ENCODE results near the gene OSTM1. TPM values are rescaled to one million over a fixed set of nuclear protein-coding genes. Genes with fewer than 3 reads are reported as not detected.

Gene OSTM1
- polyA plus RNA-seq, 3 donors = 13.4 to 60.1 (median 49.7) TPM

DNA sequence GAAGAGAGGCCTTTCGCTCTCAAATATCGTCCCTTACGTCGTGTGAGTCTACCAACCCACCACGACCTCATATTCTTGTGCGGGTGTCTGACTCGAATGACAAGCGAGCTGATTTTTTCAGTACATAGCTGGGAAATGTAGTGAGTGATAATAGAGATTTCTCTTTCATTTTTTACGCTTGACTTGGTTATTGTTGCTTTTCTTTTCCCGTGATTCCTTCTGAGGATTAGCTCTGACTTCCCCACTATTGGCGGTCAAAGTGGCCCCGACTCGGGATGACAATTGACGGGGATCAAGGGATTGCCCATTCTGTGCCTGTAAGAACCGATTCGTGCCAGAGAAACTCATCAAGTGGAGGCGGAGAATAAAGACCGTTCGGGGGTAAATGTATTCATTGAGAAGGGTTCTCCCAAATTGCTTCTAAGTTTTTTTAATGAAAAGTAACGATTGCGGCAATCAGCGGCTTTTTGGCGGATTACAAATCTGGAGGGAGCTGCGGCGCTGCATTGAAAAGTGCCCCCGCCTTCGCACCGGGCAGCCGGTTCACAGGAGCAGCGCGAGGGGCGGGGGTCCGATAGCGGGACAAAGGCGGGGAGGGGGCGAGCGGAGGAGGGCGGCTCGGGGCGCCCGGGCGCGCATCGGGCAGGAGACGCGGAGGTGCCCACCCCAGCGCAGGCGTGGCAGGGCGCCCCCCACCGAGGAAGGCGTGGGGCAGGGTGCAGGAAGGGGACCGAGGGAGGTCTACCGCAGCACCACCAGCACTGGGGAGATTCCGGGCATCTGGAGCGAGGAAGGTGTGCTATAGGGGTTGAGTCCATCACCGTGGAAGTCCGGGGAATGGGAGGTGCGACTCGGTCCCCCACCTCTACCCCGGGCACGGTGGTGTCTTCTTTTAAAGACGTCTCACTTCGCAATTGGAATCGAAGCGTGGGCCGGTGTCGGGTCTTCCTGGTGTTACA lies 44.5 kb upstream of the OSTM1 start:
- H3K36me3 ChIP-seq (replicated peaks in 1 of 2; ENCODE audit: control insufficient read depth in 1 of 2, insufficient read depth in 2 of 2, low read length in 2 of 2) = no peaks in the 10 kb centered on the region
- no peak for DNase-seq
- peaks cover 0 to 45% of the 10 kb centered on the region in 2 donors for H3K9me3 ChIP-seq (replicated peaks in 1 of 2; ENCODE audit: control insufficient read depth in 1 of 2, insufficient read depth in 1 of 2, low read length in 2 of 2)
- H3K4me3 ChIP-seq (replicated peaks in 1 of 3; ENCODE audit: low read depth in 2 of 3, low read length in 3 of 3) = peak overlapping the region; percentile 17 to 64 (median 19)
- H3K4me1 ChIP-seq (ENCODE audit: control insufficient read depth in 1 of 2, insufficient read depth in 2 of 2, low read length in 2 of 2) = peaks cover 42 to 51% of the 10 kb centered on the region in 2 donors
- WGBS (ENCODE audit: insufficient coverage) = 3% methylated on average over 38 of the region's 67 CpGs
- peak overlapping the region; percentile 86 for H3K4me2 ChIP-seq (replicated peaks; ENCODE audit: extremely low read depth, low read length, poor library complexity, severe bottlenecking)
- peaks cover 21 to 34% of the 10 kb centered on the region in 2 donors for H3K36me3 Mint-ChIP-seq
- no peaks in the 10 kb centered on the region for H3K79me2 ChIP-seq (ENCODE audit: insufficient read depth, low read length)
- TF ChIP-seq, protein P1, sequence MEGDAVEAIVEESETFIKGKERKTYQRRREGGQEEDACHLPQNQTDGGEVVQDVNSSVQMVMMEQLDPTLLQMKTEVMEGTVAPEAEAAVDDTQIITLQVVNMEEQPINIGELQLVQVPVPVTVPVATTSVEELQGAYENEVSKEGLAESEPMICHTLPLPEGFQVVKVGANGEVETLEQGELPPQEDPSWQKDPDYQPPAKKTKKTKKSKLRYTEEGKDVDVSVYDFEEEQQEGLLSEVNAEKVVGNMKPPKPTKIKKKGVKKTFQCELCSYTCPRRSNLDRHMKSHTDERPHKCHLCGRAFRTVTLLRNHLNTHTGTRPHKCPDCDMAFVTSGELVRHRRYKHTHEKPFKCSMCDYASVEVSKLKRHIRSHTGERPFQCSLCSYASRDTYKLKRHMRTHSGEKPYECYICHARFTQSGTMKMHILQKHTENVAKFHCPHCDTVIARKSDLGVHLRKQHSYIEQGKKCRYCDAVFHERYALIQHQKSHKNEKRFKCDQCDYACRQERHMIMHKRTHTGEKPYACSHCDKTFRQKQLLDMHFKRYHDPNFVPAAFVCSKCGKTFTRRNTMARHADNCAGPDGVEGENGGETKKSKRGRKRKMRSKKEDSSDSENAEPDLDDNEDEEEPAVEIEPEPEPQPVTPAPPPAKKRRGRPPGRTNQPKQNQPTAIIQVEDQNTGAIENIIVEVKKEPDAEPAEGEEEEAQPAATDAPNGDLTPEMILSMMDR (IDR thresholded peaks at IDR 0.05) = no peak
- peaks cover 54% of the 10 kb centered on the region for H3K4me1 Mint-ChIP-seq
- no peak overlapping the region for H3K27ac ChIP-seq (ENCODE audit: low read depth in 1 of 2, low read length in 2 of 2)
- peaks cover 2 to 52% (median 34%) of the 10 kb centered on the region in 7 donors for H3K9me3 Mint-ChIP-seq
- H3K27me3 Mint-ChIP-seq (ENCODE audit: low read depth in 3 of 3) = peaks cover 95 to 99% (median 98%) of the 10 kb centered on the region in 3 donors
- peaks cover 89 to 97% of the 10 kb centered on the region in 2 donors for H3K27me3 ChIP-seq (ENCODE audit: control insufficient read depth in 2 of 2, insufficient read depth in 2 of 2, low read length in 2 of 2)
- H3K27ac Mint-ChIP-seq = no peak overlapping the region
- intact Hi-C loops (cut with micrococcal nuclease) = loop anchor here in 1 of 2 donors (10.0 kb wide), 1 partner anchor 406 kb away; no protein-coding TSS in a partner anchor
- H4K20me1 ChIP-seq (ENCODE audit: insufficient read depth, low read length) = no peaks in the 10 kb centered on the region
- H2AFZ ChIP-seq (ENCODE audit: insufficient read depth, low read depth, low read length, poor library complexity, severe bottlenecking) = peak overlapping the region; percentile 45
- H3K9ac ChIP-seq (ENCODE audit: insufficient read depth, low read length, poor library complexity, severe bottlenecking) = no peak overlapping the region
- H3K4me3 Mint-ChIP-seq = peak overlapping the region; percentile 83 to 99

- Mint-ChIP-seq H3K36me3 (peaks cover 23 to 34% of the 10 kb centered on the region in 2 donors), H3K9me3 (peaks cover 2 to 57% (median 34%) of the 10 kb centered on the region in 7 donors), H3K4me1 (peaks cover 61% of the 10 kb centered on the region), H3K27me3 (ENCODE audit: low read depth in 3 of 3) (peaks cover 96 to 99% (median 98%) of the 10 kb centered on the region in 3 donors), H3K27ac (no peak overlapping the region), H3K4me3 (peak overlapping the region; percentile 89 to 99)
- H3K4me2 ChIP-seq (replicated peaks; ENCODE audit: extremely low read depth, low read length, poor library complexity, severe bottlenecking) = peak overlapping the region; percentile 86
- H3K9ac ChIP-seq (ENCODE audit: insufficient read depth, low read length, poor library complexity, severe bottlenecking) = no peak overlapping the region
- TF ChIP-seq, protein P1 (IDR thresholded peaks at IDR 0.05) = no peak
- H3K27me3 ChIP-seq (ENCODE audit: control insufficient read depth in 2 of 2, insufficient read depth in 2 of 2, low read length in 2 of 2) = peaks cover 89 to 97% of the 10 kb centered on the region in 2 donors
- no peak for DNase-seq
- H3K4me3 ChIP-seq (replicated peaks in 1 of 3; ENCODE audit: low read depth in 2 of 3, low read length in 3 of 3) = peak overlapping the region; percentile 76 to 92 (median 79)
- peak overlapping the region; percentile 84 for H2AFZ ChIP-seq (ENCODE audit: insufficient read depth, low read depth, low read length, poor library complexity, severe bottlenecking)
- no peak overlapping the region for H3K27ac ChIP-seq (ENCODE audit: low read depth in 1 of 2, low read length in 2 of 2)
- H3K36me3 ChIP-seq (replicated peaks in 1 of 2; ENCODE audit: control insufficient read depth in 1 of 2, insufficient read depth in 2 of 2, low read length in 2 of 2) = no peaks in the 10 kb centered on the region
- no peaks in the 10 kb centered on the region for H3K79me2 ChIP-seq (ENCODE audit: insufficient read depth, low read length)
- intact Hi-C loops (cut with micrococcal nuclease) = loop anchor here in 1 of 2 donors (10.0 kb wide), 1 partner anchor 406 kb away; no protein-coding TSS in a partner anchor
- WGBS (ENCODE audit: insufficient coverage) = 1% methylated on average over 38 of the region's 45 CpGs
- no peaks in the 10 kb centered on the region for H4K20me1 ChIP-seq (ENCODE audit: insufficient read depth, low read length)
- peaks cover 0 to 38% of the 10 kb centered on the region in 2 donors for H3K9me3 ChIP-seq (replicated peaks in 1 of 2; ENCODE audit: control insufficient read depth in 1 of 2, insufficient read depth in 1 of 2, low read length in 2 of 2)
- H3K4me1 ChIP-seq (ENCODE audit: control insufficient read depth in 1 of 2, insufficient read depth in 2 of 2, low read length in 2 of 2) = peaks cover 49 to 59% of the 10 kb centered on the region in 2 donors
Measured at GRCh38 chr6:108118359-108118724, 43.8 kb upstream of the OSTM1 start.
